ENCODE results near the gene GET4.

DNA sequence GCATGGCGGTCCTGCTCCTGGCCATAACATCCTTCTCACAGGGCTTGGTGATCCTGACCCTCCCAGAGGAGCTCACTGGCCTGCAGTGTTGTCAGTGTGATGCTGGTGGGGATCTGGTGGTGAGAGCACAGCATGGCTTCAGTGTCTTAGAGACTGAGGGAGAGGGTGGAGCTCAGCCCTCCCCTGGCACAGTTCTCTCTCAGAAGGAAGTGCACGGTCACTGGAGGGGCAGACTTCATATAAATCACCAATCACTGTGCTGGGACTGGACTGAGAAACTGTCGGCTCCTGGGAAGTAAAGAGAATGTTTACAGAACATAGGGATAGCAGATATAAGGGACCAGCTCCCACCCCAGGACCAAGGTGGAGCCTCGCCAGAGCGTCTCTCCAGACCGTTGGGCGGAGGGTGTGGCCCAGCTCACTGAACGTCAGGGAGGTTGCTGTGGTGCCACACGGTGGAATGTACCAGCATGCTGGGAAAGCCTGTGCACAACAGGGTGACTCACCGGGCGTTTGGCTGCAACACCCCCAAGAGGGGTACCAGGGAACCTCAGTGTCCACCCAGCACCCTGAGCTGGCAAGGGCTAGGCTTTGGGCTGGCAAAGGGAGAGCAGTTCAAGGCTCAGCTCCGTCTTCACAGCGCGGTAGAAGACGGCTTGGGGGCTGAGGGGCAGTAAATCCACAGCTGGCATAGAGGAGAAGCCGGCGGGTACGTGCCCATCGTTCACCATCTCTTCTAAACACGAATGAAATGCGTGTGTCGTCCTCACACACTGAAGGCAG lies 8.8 kb upstream of the GET4 start:
- TF ChIP-seq, protein P1, sequence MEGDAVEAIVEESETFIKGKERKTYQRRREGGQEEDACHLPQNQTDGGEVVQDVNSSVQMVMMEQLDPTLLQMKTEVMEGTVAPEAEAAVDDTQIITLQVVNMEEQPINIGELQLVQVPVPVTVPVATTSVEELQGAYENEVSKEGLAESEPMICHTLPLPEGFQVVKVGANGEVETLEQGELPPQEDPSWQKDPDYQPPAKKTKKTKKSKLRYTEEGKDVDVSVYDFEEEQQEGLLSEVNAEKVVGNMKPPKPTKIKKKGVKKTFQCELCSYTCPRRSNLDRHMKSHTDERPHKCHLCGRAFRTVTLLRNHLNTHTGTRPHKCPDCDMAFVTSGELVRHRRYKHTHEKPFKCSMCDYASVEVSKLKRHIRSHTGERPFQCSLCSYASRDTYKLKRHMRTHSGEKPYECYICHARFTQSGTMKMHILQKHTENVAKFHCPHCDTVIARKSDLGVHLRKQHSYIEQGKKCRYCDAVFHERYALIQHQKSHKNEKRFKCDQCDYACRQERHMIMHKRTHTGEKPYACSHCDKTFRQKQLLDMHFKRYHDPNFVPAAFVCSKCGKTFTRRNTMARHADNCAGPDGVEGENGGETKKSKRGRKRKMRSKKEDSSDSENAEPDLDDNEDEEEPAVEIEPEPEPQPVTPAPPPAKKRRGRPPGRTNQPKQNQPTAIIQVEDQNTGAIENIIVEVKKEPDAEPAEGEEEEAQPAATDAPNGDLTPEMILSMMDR (conservative IDR thresholded peaks at IDR 0.05), result no peak
- no peak for TF ChIP-seq EZH2 (IDR thresholded peaks at IDR 0.05; ENCODE audit: low read depth)
